Renal cortex interstitium (tissue), 11 donors: ENCODE data around the gene TBR1. TPM values are rescaled to one million over a fixed set of nuclear protein-coding genes. Genes with fewer than 3 reads are reported as not detected.

ENCODE experiments used
- DNase-seq, 11 donors: peaks; one replicate each; pipeline ENCODE4 v3.0.0-alpha.2; 2013; ENCODE audit warnings: low read depth in 9 of 11, low spot score in 4 of 11; ENCODE audit errors: extremely low read depth in 1 of 11
- polyA plus RNA-seq, 3 donors: library from polyadenylated mRNA; unstranded; fragments of 120-200 nt; gene quantifications; one replicate each; pipeline ENCODE4 v1.2.1, GENCODE V29; 2013; ENCODE audit not compliant: insufficient read length in 3 of 3

TBR1 gene
- polyA plus RNA-seq, 3 donors, result 0.06 TPM; not detected in 2

DNA sequence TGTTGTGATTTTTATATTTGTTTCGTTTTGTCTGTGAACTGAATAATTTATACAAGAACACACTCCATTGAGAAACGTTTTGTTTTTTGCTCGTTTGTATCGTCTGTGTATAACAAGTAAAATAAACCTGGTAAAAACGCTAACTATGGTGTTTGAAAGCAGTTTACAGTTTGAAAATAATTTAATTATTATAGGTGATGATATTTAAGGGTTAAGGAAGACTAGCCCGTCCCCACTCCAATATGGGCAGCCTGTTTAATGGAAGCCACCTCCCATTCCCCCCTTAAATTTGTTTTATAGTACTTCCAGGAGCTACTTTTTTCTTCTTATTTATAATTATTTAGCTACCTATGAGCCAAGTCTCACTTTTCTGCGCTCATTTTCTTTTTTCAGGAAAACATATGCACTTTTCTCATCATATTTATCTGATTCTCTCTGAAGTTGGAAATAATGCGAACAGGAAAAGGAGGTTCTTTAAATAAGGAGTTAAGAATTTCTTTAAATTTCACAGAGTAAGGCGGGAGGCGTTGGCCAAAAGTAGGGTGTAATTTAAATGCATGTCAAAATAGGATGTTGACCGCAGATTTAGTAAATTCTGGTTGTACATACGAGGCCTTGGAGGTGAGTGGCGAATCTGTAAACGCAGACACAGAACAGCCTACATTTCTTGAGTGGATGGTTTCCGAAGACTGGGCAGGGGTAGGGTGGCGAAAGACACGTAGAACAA lies 9.8 kb downstream of the TBR1 start:
- DNase-seq, result no peak

DNA sequence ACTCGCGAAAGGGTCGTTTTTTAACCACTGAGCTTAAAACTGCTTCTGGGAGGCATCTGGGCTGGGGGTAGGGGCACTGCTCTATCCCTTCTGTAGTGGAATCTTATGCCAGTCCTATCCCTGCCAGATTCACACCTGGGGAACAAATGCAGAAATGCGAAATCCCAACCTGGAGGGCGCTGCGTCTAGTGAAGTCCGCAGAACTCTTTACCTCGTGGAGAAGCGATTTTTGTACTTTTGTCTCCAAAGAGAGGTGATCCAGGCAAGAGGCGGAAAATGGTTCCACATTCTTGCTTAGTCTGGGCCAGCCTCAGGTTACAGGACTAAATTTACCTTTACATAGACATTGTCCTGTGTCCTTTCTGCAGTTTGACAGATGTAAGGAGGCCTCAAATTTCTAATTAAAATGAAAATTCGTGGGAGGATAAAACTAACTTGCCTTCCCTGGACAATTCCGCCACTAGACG lies 10.4 kb downstream of the TBR1 start:
- no peak for DNase-seq

DNA sequence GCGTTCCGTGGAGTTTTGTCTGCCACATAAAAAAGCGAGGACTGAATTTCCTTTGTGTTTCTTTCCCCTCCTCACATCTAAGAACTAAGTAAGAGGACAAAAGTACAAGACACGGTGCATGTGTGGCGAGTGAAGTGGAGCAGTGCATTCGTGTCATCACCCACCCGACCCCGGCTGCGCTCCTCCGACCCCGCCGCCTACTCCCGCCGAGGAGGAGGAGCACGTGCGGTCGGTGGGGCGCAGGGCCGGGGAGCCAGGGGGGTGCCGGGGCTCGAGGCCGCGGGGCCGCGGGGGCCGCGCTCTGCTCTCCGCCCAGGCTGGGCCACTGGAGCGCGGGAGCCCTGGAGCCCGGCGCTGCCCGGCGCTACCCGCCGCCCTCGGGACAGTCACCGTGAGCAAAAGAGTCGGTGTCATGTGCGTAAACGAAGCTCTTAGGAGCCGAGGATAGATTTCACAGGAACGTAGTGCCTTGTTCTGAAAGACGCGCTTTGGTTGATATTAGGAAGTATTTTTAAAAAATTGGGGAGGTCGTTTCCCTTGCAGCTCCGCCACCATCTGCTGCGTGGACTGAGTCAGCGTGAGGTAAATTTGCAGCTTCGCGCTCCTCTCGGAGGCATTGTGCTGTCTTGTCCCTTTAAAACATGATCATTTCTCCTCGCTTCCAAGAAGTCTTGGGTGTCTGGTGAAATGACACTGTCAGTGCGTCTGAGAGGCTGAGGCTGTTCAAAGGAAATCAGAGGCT lies 11.0 kb downstream of the TBR1 start:
- DNase-seq, result peak in 1 of 11 donors; percentile 54

DNA sequence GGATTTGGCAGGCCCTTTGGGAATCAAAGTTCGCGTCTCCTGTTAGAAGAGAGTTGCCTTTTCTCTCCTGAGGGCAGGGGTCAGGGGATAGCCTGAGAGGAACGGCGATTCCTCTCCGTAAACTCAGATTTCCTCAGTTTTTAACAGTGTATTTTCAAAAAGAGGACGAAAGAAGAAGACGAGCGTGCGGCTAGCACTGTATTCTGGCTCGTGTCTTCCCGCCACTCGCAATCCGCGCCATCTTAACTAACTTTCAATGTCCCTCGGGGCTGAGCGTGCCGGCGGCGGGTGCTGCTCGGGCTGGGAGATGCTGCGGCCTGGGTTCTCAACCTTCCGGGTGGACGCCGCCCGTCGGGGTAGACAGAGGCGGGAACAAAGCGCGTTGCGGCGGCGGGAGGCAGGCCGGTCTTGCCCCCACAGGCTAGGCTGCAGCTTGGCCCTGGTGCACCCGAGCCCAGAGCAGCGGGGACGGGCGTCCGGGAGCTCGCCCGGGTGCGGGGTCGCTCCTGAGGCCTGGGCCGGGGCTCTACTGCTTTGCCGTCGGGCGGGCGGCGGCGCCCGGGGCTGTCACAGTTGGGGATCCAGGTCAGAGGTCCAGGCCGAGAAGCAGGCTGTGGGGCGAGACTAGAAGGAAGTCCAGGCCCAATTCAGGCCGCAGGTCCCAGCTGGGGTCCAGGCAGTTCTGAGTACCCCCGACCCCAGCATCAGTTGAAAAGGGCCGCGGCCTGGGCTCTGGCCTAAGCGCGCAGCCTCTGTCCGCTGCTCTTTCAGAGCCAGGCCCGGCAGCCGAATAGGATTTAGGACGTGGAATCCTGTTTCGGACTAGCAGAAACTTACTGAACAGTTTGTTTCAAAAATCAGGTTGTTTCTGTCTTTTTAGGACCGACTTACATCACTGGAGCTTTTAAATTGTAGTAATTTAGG lies 11.8 kb downstream of the TBR1 start:
- DNase-seq, result no peak

DNA sequence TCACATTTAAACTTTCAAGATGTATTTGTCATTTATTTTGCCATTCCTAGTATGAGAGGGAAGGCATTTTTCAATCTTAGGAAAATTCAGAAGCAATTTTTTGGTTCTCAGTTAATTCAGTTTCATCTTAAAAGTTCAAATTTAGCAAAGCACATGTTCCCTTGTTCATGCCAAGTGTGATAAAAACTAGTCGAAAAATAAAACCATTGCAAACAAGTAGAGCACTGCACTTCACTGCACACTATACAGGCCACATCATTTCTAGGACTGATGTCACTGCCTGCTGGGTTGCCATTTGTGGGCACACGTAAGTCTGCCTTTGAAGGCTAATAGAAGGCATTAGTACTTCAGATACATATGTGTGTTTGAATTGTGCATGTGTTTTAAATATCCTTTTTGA lies 14.3 kb downstream of the TBR1 start:
- DNase-seq, result no peak

DNA sequence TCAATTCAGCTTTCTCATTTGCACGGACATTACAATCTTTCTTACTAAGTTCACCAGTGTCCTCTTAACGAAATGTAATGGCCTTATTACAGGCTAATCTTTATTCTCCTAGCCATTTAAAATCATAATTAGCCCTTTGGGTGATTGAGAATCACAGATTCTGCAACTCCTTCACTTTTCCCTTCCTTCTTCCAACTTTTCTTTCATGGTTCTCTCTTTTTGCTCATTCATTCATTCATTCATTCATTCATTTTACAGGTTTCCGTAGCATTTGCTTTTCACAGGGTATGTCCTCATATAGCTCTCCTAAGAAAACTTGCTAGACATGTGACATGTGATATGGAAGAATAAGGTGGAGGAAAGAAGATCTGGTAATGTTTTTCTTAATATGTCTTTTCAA lies 16.0 kb downstream of the TBR1 start:
- no peak for DNase-seq

DNA sequence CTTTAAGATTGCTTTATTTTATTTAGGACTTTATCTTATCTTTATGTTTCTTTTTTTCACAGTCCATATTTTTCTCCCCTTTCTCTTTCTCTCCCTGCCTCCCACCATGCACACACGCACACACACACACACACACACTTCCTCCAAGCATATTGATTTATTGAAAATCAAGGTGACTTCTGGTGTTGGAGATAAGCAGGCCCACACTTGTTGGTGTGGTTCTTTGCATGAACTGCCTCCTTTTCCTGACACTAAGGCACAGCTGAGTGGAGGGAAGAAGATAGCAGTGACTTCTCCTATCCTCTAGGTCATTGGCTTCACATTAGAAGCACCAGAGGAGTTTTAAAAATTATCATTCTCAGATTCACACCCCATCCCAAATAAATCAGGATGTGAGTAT lies 18.0 kb downstream of the TBR1 start:
- no peak for DNase-seq

DNA sequence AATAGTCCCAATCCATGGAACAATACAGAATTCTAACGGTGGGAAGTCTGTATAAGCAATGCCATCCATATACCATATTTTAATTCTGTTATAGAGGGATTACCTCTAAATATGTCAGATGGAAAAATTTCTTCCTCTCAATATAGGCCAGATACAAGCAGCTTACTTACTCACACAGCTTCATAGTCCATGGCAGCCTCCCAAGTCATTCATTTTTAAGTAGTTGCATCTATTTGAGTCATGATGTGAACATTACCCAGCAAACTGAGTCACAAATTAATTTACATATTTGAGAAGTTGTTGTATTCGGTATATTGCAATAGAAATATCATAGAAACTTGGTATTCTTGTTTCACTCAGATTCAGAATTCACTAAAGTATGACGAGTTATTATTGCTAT lies 20.3 kb downstream of the TBR1 start:
- DNase-seq, result no peak

DNA sequence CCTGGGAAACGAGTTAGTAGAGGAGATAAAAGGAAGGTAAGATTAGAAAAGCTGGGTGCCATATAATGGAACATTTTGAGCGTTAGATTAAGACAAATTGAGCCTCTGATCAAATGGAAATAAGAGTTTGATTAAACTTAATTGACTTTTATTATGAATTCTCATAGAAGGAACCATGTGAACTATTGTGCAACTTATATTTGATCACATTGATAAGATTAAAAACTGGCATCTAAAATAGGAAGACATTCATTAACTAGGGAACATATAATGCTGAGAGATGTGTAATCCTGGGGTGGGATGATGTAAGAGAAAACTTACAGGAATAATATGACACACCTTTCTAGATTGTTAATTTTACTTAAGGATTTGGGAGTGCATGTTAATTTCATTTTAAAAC lies 22.5 kb downstream of the TBR1 start:
- no peak for DNase-seq

DNA sequence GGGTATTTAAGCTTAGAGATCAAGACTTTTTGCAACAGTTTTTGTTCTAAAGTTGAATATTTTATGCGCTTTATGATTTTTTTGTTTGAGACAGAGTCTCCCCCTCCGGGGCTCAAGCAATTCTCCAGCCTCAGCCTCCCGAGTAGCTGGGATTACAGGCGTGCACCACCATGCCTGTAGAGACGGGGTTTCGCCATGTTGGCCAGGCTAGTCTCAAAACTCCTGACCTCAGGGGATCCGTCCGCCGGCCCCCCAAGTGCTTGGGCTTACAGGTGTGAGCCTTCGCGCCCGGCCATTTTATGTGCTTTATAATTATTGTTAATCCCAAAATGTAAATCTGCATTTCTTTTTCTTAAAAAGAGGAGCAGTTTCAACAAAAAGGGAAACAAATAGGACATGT lies 29.0 kb downstream of the TBR1 start:
- no peak for DNase-seq

DNA sequence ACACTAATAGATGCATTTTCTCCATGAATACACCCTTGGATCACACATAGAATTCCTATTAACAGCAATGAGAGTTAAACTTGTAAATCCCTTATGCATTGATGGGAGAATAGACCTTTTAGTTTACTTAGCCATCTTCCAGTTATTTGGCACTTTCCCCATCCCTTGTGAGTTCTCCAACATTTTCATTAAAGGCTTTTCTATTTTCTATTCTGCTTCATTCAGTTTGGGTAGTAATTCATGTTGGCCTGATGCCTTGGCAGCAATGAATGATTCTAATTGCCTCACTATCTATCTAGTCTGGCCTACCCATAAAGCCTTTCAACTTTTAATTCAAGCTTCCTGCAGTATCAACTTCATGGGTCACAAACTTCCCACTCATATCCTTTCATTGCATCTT lies 32.3 kb downstream of the TBR1 start:
- DNase-seq, result no peak

DNA sequence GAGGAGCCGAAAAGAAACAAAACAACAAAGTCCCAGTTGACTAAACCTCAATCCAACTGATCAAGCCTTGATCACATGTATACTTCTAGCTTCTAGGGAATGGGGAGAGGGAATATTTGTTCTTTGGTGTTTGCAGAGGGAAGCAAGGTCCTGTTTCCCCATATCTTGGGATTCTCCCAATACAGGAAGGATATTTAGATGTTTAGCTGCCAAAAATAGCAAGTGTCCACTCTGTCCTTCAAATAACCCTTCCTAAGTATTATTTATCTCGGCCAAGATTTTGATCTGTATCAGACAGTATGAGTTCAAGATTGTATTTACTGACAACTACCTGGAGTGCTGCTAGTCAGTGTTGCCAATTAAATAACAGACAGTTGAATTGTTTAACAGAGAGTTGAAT lies 55.5 kb downstream of the TBR1 start:
- DNase-seq, result no peak

DNA sequence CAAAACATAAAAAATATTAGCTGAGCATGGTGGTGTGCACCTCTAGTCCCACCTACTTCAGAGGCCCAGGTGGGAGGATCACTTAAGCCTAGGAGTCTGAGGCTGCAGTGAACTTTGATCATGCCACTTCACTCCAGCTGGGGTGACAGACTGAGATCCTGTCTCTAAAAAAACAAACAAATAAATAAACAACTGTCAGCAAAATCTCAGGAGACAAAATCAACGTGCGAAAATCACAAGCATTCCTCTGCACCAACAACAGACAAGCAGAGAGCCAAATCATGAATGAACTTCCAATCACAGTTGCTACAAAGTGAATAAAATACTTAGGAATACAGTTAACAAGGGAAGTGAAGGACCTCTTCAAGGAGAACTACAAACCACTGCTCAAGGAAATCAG lies 58.8 kb downstream of the TBR1 start:
- no peak for DNase-seq

Other genes starting within 250 kb of the TBR1 start
- 10 to 100 TPM; 43.6 to 59.6 (median 54.4) TPM for gene PSMD14, start 107.9 kb upstream of the TBR1 start, polyA plus RNA-seq
- under 1 TPM in 2 of 3 donors, not detected in 1; 0.03 to 0.06 TPM for gene SLC4A10, start 208.1 kb downstream of the TBR1 start, polyA plus RNA-seq